Keratinocyte (primary cell): Measurements from ENCODE around the gene RASSF1. TPM values are rescaled to one million over a fixed set of nuclear protein-coding genes. Genes with fewer than 3 reads are reported as not detected.

Source experiments
- DNase-seq: peaks from one replicate; pipeline ENCODE4 v3.0.0-alpha.2; 2011; ENCODE audit warnings: low read depth, missing footprints, low spot score
- FAIRE-seq: peaks from 2 replicates; lab custom pipeline; 2011; peaks lifted over from hg19 to GRCh38; lab: Jason Lieb, UNC
- H2AFZ ChIP-seq: 2 replicates; pipeline ENCODE4 v1.6.0; 2012; ENCODE audit warnings: low read length, control low read depth, inconsistent platforms; ENCODE audit not compliant: control insufficient read depth
- H3K27ac ChIP-seq: 2 replicates; pipeline ENCODE4 v1.5.1; 2011; ENCODE audit warnings: low read length; ENCODE audit not compliant: control insufficient read depth, insufficient read depth
- H3K27me3 ChIP-seq: 3 replicates; pipeline ENCODE4 v1.6.0; 2011; ENCODE audit warnings: low read length; ENCODE audit not compliant: control insufficient read depth, insufficient read depth; ENCODE audit errors: extremely low read depth
- H3K36me3 ChIP-seq, 2 experiments: 2 replicates in 1 of 2; 3 replicates in 1 of 2; pipeline ENCODE4 v1.5.1; 2011; ENCODE audit warnings: low read length in 2 of 2, mild to moderate bottlenecking in 1 of 2; ENCODE audit not compliant: control insufficient read depth in 2 of 2, insufficient read depth in 2 of 2; ENCODE audit errors: extremely low read depth in 1 of 2
- H3K4me1 ChIP-seq: 3 replicates; pipeline ENCODE4 v1.5.1; 2011; ENCODE audit warnings: low read length; ENCODE audit not compliant: control insufficient read depth, insufficient read depth; ENCODE audit errors: extremely low read depth
- H3K4me2 ChIP-seq: 3 replicates; pipeline ENCODE4 v1.6.0; 2011; ENCODE audit warnings: low read depth, low read length; ENCODE audit not compliant: control insufficient read depth, insufficient read depth; ENCODE audit errors: extremely low read depth
- H3K4me3 ChIP-seq, 3 experiments: fragments of 200-600 bp in 1 of 3; sonication (generic) in 1 of 3; 2 replicates in 2 of 3; 3 replicates in 1 of 3; pipeline ENCODE4 v1.5.1; 2011 to 2016; ENCODE audit warnings: low read length in 3 of 3, mild to moderate bottlenecking in 3 of 3, control low read depth in 2 of 3, inconsistent platforms in 1 of 3, low read depth in 1 of 3, mixed read lengths in 1 of 3, mixed run types in 1 of 3, moderate library complexity in 1 of 3; ENCODE audit not compliant: control insufficient read depth in 2 of 3, insufficient read depth in 2 of 3; ENCODE audit errors: extremely low read depth in 1 of 3
- H3K79me2 ChIP-seq: 2 replicates; pipeline ENCODE4 v1.6.0; 2012; ENCODE audit warnings: low read length; ENCODE audit not compliant: control insufficient read depth, insufficient read depth
- H3K9ac ChIP-seq: 3 replicates; pipeline ENCODE4 v1.6.0; 2011; ENCODE audit warnings: low read length; ENCODE audit not compliant: control insufficient read depth, insufficient read depth; ENCODE audit errors: extremely low read depth
- H3K9me1 ChIP-seq: 3 replicates; pipeline ENCODE4 v1.6.0; 2011; ENCODE audit warnings: low read length; ENCODE audit not compliant: control insufficient read depth, insufficient read depth; ENCODE audit errors: extremely low read depth
- H3K9me3 ChIP-seq: 2 replicates; pipeline ENCODE4 v1.5.1; 2012; ENCODE audit warnings: low read depth, low read length; ENCODE audit not compliant: control insufficient read depth
- H4K20me1 ChIP-seq: 3 replicates; pipeline ENCODE4 v1.6.0; 2011; ENCODE audit warnings: low read length; ENCODE audit not compliant: control insufficient read depth, insufficient read depth; ENCODE audit errors: extremely low read depth
- EZH2 ChIP-seq: IDR thresholded peaks from one replicate; pipeline ENCODE4 v1.6.1; 2012; ENCODE audit warnings: inconsistent platforms, mild to moderate bottlenecking, low read length, moderate library complexity
- dilution Hi-C: fragments of 300-500 bp; cut with MboI; formaldehyde crosslinking; loops from one replicate; pipeline ENCODE4 v1.7.0; 2020; ENCODE audit warnings: low sequenced_read_pairs; ENCODE audit not compliant: extremely low pct_ligation_motif_present
- polyA plus RNA-seq, 5 experiments: library from polyadenylated mRNA; depleted of rRNA in 3 of 5; stranded (reverse) in 3 of 5; stranded (forward) in 1 of 5; unstranded in 1 of 5; fragments of >200 nt; gene quantifications; 1 replicate in 1 of 5; 2 replicates in 3 of 5; 3 replicates in 1 of 5; pipeline versions ENCODE4 v1.2.1 to v1.2.3, GENCODE V29; 2011 to 2012; ENCODE audit warnings: missing spikeins in 2 of 5, low read depth in 1 of 5, low replicate concordance in 1 of 5
- TF ChIP-seq, protein P1 (sequence below), 3 experiments: IDR thresholded peaks in 1 of 3; conservative IDR thresholded peaks in 1 of 3; optimal IDR thresholded peaks in 1 of 3; 2 replicates in 2 of 3; 3 replicates in 1 of 3; pipeline versions ENCODE3 to v1.5.1; 2011; ENCODE audit warnings: low read length in 3 of 3, mild to moderate bottlenecking in 3 of 3, moderate library complexity in 2 of 3, control low read depth in 1 of 3, inconsistent platforms in 1 of 3; ENCODE audit not compliant: insufficient read depth in 2 of 3; ENCODE audit errors: extremely low read depth in 1 of 3

RASSF1 gene
- polyA plus RNA-seq, 1 donor (not counting 4 experiments of a cell fraction or from before 2014, with no cell fraction given) = 28.5 TPM

DNA sequence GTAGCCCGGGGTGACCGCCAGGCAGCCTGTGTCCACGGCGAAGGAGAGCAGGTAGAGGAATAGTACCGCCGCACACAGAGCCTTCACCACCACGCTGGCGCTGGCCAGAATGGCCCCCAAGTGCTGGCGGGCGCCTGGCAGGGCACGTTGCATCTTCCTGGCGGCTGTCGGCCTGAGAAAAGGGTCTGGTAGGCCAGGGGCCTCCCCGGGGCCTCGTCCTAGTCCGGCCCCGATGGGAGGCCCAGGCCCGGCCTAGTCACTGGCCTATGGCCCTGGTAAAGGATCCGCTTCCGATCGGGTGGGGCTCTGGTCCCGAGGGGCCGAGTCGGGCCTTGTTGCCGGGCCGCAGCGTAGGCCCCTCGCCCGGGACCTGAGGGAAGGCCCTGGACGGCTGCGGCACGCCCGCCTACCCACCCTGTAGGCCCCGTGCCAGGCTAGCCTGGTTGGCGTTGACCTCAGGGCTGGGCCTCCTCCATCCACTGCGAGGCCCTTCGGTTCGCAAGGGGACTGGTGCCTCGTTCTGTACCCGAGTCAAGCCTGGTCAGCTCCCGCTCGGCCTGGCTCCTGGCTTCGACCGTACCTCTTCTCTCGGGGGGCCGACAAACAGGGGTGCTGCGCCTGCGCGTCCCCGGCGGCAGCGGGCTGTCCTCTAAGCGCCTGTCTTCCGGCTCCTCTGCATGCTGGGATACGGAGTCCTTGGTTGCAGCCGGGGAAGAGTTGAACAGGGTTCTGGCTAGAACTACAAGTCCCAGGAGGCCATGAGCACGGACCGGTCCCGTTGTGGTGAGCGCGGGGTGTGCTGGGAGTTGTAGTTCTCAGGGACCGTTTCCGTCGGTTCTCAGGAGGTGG, 18.5 kb upstream of the RASSF1 start, which contains the start of gene TMEM115:
Gene TMEM115 (minus strand): TSS at position 611 of the 849 bp plus-strand sequence. CDS start 458 bp downstream, at position 153.
- no peaks in the 10 kb centered on the region for H3K9me3 ChIP-seq
- peak within 1 kb of the TSS; percentile 85 for H3K27ac ChIP-seq
- H3K4me3 ChIP-seq = peak within 1 kb of the TSS; percentile 78 to 88 (median 86)
- FAIRE-seq (peak; percentile 85), DNase-seq (peak; percentile 95)
- peaks cover 6% of the 10 kb centered on the region for H4K20me1 ChIP-seq
- H2AFZ ChIP-seq = peak within 1 kb of the TSS; percentile 90
- H3K79me2 ChIP-seq = peaks cover 44% of the 10 kb centered on the region
- peaks cover 28% of the 10 kb centered on the region for H3K4me1 ChIP-seq
- TF ChIP-seq, protein P1, sequence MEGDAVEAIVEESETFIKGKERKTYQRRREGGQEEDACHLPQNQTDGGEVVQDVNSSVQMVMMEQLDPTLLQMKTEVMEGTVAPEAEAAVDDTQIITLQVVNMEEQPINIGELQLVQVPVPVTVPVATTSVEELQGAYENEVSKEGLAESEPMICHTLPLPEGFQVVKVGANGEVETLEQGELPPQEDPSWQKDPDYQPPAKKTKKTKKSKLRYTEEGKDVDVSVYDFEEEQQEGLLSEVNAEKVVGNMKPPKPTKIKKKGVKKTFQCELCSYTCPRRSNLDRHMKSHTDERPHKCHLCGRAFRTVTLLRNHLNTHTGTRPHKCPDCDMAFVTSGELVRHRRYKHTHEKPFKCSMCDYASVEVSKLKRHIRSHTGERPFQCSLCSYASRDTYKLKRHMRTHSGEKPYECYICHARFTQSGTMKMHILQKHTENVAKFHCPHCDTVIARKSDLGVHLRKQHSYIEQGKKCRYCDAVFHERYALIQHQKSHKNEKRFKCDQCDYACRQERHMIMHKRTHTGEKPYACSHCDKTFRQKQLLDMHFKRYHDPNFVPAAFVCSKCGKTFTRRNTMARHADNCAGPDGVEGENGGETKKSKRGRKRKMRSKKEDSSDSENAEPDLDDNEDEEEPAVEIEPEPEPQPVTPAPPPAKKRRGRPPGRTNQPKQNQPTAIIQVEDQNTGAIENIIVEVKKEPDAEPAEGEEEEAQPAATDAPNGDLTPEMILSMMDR (optimal IDR thresholded peaks at IDR 0.05 in 1 of 3, IDR thresholded peaks at IDR 0.05 in 1 of 3, conservative IDR thresholded peaks at IDR 0.05 in 1 of 3; ENCODE audit: extremely low read depth in 1 of 3, insufficient read depth in 2 of 3, low read length in 3 of 3) = no peak
- TF ChIP-seq EZH2 = no peak
- H3K4me2 ChIP-seq = peak within 1 kb of the TSS; percentile 88
- peaks cover 2% of the 10 kb centered on the region for H3K9me1 ChIP-seq
- H3K9ac ChIP-seq = peak within 1 kb of the TSS; percentile 93
- peaks cover 17 to 21% of the 10 kb centered on the region in 2 experiments for H3K36me3 ChIP-seq
- H3K27me3 ChIP-seq = no peaks in the 10 kb centered on the region
- dilution Hi-C loops = no loop called here

GRCh38 chr3:50358355-50358910, 17.8 kb upstream of the RASSF1 start:
- H4K20me1 ChIP-seq = peaks cover 6% of the 10 kb centered on the region
- H3K4me1 ChIP-seq = peaks cover 28% of the 10 kb centered on the region
- H3K4me2 ChIP-seq = peak overlapping the region; percentile 88
- FAIRE-seq (no peak), DNase-seq (no peak)
- no peak for TF ChIP-seq EZH2
- TF ChIP-seq, protein P1 (optimal IDR thresholded peaks at IDR 0.05 in 1 of 3, IDR thresholded peaks at IDR 0.05 in 1 of 3, conservative IDR thresholded peaks at IDR 0.05 in 1 of 3; ENCODE audit: extremely low read depth in 1 of 3, insufficient read depth in 2 of 3, low read length in 3 of 3) = no peak
- peaks cover 47% of the 10 kb centered on the region for H3K79me2 ChIP-seq
- peak overlapping the region; percentile 85 for H3K27ac ChIP-seq
- H3K9me1 ChIP-seq = peaks cover 2% of the 10 kb centered on the region
- H2AFZ ChIP-seq = no peak overlapping the region
- H3K9ac ChIP-seq = peak overlapping the region; percentile 93
- H3K36me3 ChIP-seq = peaks cover 21 to 24% of the 10 kb centered on the region in 2 experiments
- peak overlapping the region; percentile 78 to 88 (median 86) for H3K4me3 ChIP-seq
- dilution Hi-C loops = no loop called here
- H3K27me3 ChIP-seq = no peaks in the 10 kb centered on the region
- no peaks in the 10 kb centered on the region for H3K9me3 ChIP-seq
